AG09319 (cell line): ENCODE measurements around the gene AQP3.
A peak's percentile ranks its signal among the peaks of the same experiment; 100 is the strongest.

Source experiments
- DNase-seq: peaks from one replicate; pipeline ENCODE4 v3.0.0-alpha.2; 2010; ENCODE audit warnings: low read depth; ENCODE audit errors: extremely low read depth
- CTCF ChIP-seq: IDR thresholded peaks from 2 replicates; pipeline ENCODE4 v1.5.1; 2011; ENCODE audit warnings: low read depth, mild to moderate bottlenecking, inconsistent platforms, low read length, moderate library complexity

The AQP3 gene

GRCh38 chr9:33473643-33474352, 26.4 kb upstream of the AQP3 start, which contains the start of gene NOL6:
NOL6 (minus strand) TSS chr9:33473924; CDS start chr9:33473842, 82 bp downstream.
- TF ChIP-seq CTCF = no peak
- peak; percentile 98 for DNase-seq

- no peak for TF ChIP-seq CTCF
- DNase-seq = no peak
Measured at GRCh38 chr9:33472881-33473615, 25.7 kb upstream of the AQP3 start.

- no peak for TF ChIP-seq CTCF
Measured at GRCh38 chr9:33472171-33472880, 24.9 kb upstream of the AQP3 start.

GRCh38 chr9:33471361-33471760, 24.0 kb upstream of the AQP3 start:
- no peak for DNase-seq
- no peak for TF ChIP-seq CTCF

More at GRCh38 chr9:33472171-33472880, 24.9 kb upstream of the AQP3 start:
- DNase-seq = no peak

GRCh38 chr9:33469891-33470290, 22.5 kb upstream of the AQP3 start:
- no peak for DNase-seq
- no peak for TF ChIP-seq CTCF

- no peak for DNase-seq
- TF ChIP-seq CTCF = no peak
Measured at GRCh38 chr9:33468797-33469621, 21.6 kb upstream of the AQP3 start.
